ENCODE measurements around the gene AP3B2. TPM values are rescaled to one million over a fixed set of nuclear protein-coding genes. Genes with fewer than 3 reads are reported as not detected.

AP3B2 gene
- total and polyA plus RNA-seq, 3 donors from 2014 or later, result 12.0 to 22.9 (median 15.5) TPM

DNA sequence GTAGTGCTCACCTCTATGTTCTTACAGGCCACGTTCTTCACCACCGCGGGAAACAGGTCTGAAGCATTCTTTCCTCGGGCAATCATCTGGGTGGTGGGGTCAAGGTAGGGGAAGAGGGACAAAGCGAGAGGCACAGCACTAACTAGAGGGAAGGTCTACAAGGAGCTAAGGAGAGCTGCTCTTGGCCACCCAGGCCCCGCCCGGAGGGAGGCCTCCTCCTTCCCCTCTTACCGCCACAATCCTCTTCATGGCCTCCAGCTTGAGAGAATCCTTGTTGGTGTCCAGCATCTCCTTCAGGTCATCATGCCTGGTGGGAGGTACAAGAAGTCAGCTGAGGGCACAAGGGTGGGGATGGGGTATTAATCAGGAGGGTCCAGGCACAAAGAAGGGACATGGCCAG, 20.5 kb downstream of the AP3B2 start:
- Histone ChIP-seq H3K27ac (no peak overlapping the region), H3K27me3 (no peaks in the 10 kb centered on the region), H3K36me3 (ENCODE audit: low read depth, missing control alignments) (no peaks in the 10 kb centered on the region), H3K9me3 (no peaks in the 10 kb centered on the region), H3K4me3 (no peak overlapping the region), H3K4me1 (no peaks in the 10 kb centered on the region)
- intact Hi-C loops (cut with DNase I; ENCODE audit: low total_unique reads), result no loop called here
- DNase-seq, result no peak
- TF ChIP-seq, protein P1, sequence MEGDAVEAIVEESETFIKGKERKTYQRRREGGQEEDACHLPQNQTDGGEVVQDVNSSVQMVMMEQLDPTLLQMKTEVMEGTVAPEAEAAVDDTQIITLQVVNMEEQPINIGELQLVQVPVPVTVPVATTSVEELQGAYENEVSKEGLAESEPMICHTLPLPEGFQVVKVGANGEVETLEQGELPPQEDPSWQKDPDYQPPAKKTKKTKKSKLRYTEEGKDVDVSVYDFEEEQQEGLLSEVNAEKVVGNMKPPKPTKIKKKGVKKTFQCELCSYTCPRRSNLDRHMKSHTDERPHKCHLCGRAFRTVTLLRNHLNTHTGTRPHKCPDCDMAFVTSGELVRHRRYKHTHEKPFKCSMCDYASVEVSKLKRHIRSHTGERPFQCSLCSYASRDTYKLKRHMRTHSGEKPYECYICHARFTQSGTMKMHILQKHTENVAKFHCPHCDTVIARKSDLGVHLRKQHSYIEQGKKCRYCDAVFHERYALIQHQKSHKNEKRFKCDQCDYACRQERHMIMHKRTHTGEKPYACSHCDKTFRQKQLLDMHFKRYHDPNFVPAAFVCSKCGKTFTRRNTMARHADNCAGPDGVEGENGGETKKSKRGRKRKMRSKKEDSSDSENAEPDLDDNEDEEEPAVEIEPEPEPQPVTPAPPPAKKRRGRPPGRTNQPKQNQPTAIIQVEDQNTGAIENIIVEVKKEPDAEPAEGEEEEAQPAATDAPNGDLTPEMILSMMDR (IDR thresholded peaks at IDR 0.05), result no peak
- no peak for TF ChIP-seq POLR2A (IDR thresholded peaks at IDR 0.05)
- WGBS, 2 donors, result 94 to 98% methylated on average over 8 of the region's 8 CpGs

DNA sequence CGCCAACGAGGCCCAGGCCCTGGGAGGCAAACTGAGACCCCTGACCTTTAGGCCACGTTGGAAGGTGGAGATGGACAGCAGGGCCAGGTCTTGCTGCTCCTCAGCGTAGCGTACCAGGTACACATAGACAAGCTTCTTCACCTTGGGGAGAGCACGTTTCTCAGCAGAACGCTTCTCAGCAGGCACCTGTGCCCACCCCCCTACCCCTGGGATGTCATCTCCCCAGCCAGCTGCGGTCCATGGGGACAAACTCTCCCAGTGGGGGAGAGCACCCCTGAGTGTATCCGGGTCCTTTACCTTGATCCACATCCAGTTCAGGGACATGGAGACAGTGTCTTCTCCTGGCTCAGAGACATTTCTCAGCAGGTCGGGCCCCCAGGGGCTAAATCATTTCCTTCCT, 21.0 kb downstream of the AP3B2 start:
- WGBS, 2 donors, result 84 to 89% methylated on average over 10 of the region's 10 CpGs
- Histone ChIP-seq H3K27me3 (no peaks in the 10 kb centered on the region), H3K9me3 (no peaks in the 10 kb centered on the region), H3K4me3 (no peak overlapping the region), H3K4me1 (no peaks in the 10 kb centered on the region), H3K27ac (no peak overlapping the region), H3K36me3 (ENCODE audit: low read depth, missing control alignments) (no peaks in the 10 kb centered on the region)
- TF ChIP-seq, protein P1 (IDR thresholded peaks at IDR 0.05), result no peak
- TF ChIP-seq POLR2A (IDR thresholded peaks at IDR 0.05), result no peak
- intact Hi-C loops (cut with DNase I; ENCODE audit: low total_unique reads), result no loop called here
- DNase-seq, result no peak

DNA sequence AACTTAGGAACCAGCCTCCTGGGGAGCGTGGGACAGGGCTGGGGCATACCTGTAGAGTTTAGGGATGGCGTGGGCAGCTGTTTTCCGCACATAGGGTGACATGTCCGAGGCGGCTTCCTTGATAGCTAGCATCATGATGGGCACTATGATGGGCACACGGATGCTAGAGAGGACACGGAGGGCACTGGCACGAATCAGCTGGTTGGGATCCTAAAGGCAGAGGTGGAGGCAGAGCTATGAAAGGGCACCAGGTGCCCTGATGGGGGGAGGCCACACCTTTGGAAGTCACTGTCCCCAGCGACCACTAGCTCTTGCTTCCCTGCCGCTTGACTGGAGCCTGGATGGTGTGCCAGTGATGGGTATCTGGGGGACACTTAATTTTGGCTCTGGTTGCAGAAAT, 28.3 kb downstream of the AP3B2 start:
- intact Hi-C loops (cut with DNase I; ENCODE audit: low total_unique reads), result no loop called here
- TF ChIP-seq, protein P1 (IDR thresholded peaks at IDR 0.05), result no peak
- no peak for TF ChIP-seq POLR2A (IDR thresholded peaks at IDR 0.05)
- Histone ChIP-seq H3K4me1 (no peaks in the 10 kb centered on the region), H3K27me3 (no peaks in the 10 kb centered on the region), H3K4me3 (no peak overlapping the region), H3K36me3 (ENCODE audit: low read depth, missing control alignments) (no peaks in the 10 kb centered on the region), H3K27ac (no peak overlapping the region), H3K9me3 (no peaks in the 10 kb centered on the region)
- no peak for DNase-seq
- 53 to 78% methylated on average over 10 of the region's 10 CpGs for WGBS, 2 donors

DNA sequence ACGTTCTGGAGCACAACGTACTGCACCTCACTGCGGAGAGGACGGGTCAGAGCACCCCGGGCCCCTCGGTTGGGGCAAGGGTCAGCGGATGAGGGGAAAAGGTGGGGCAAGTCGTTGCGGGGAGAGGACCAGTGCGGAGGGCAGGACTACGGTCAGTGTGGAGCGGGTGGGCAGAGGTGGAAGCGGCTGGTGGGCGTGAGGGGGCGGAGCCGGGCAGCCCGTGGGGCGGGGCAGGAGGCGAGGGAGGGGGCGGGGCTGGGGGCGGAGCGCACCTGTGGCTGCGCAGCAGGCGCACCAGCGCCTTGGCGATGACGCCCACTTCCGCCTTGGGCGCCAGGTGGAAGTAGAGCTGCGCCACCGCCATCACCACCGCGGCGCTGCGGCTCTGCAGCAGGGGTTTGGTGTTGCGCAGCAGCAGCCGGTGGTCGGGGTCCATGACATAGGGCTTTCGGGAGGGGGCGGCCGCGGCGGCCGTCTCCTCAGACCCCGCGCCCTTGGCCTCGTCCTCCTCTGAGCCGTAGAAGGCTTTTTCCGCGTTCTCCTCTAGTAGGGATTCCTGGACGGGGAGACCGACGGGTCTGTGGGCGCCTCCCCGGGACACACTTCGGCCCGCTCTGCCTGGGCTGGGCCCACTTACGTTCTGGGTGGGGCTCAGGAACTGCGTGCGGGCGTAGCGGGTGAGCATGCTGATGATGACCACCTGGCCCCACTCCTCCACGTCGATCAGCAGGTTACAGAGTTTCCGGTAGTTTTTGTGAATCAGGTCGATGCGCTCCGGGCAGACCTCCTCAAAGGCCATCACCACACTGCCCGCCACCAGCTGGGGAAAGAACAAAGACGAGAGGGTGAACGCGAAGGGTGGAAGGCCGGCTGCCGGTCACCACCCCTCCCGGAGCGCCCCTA, 29.2 kb downstream of the AP3B2 start:
- DNase-seq, result peak; percentile 82
- no peaks in the 10 kb centered on the region for H3K9me3 ChIP-seq
- no peak for TF ChIP-seq POLR2A (IDR thresholded peaks at IDR 0.05)
- TF ChIP-seq, protein P1 (IDR thresholded peaks at IDR 0.05), result no peak
- H3K4me3 ChIP-seq, result peak overlapping the region; percentile 48 to 61
- intact Hi-C loops (cut with DNase I; ENCODE audit: low total_unique reads), result no loop called here
- H3K27me3 ChIP-seq, result no peaks in the 10 kb centered on the region
- H3K36me3 ChIP-seq (ENCODE audit: low read depth, missing control alignments), result no peaks in the 10 kb centered on the region
- H3K4me1 ChIP-seq, result no peaks in the 10 kb centered on the region
- 2 to 23% methylated on average over 9 to 42 of the region's 76 CpGs for WGBS, 2 donors
- H3K27ac ChIP-seq, result no peak overlapping the region

Data from testis (tissue), 3 donors.